Motor neuron (in vitro differentiated cells): Measurements from ENCODE around the gene SUN1. TPM values are rescaled to one million over a fixed set of nuclear protein-coding genes. Genes with fewer than 3 reads are reported as not detected.
"Not testable (repeated sequence)": the region's sequence is repeated elsewhere in the genome, so short reads cannot be mapped to it uniquely, and the experiment has no call there.

ENCODE experiments used
- ATAC-seq, 8 experiments: fragments of 200-7000 bp; cut with Tn5 transposase; replicated peaks in 6 of 8; 2 replicates each; pipeline ENCODE4 v1.8.0; 2021; ENCODE audit warnings: mild to moderate bottlenecking in 8 of 8, moderate library complexity in 8 of 8
- H3K27ac ChIP-seq, 2 donors: fragments of 250-450 bp; sonication (Bioruptor Pico); 2 replicates each; pipeline ENCODE4 v1.9.0; 2021; ENCODE audit warnings: antibody characterized with exemption in 2 of 2, mild to moderate bottlenecking in 2 of 2, moderate library complexity in 1 of 2
- H3K4me1 ChIP-seq, 2 donors: fragments of 250-450 bp; sonication (Bioruptor Pico); replicated peaks in 1 of 2; 2 replicates each; pipeline ENCODE4 v1.6.1; 2021; ENCODE audit warnings: antibody characterized with exemption in 2 of 2, mild to moderate bottlenecking in 2 of 2, moderate library complexity in 1 of 2
- H3K4me3 ChIP-seq, 5 donors: fragments of 250-450 bp; sonication (Bioruptor Pico); 2 replicates each; pipeline ENCODE4 v1.9.0; 2021; ENCODE audit warnings: antibody characterized with exemption in 5 of 5, mild to moderate bottlenecking in 5 of 5, moderate library complexity in 4 of 5
- WGBS, 10 experiments: fragments of 450-650 bp; shearing (Covaris generic); methylation state at CpG; one replicate each; pipeline ENCODE4 v1.0.0; 2022; 5-methylcytosine and 5-hydroxymethylcytosine counted together
- in situ Hi-C, 9 experiments: fragments of 400-800 bp; cut with MboI; loops; one replicate each; pipeline ENCODE4 v1.15.0; 2021; ENCODE audit warnings: low sequenced_read_pairs in 9 of 9, low pct_unique_long_range_greater_than_20kb in 2 of 9; ENCODE audit not compliant: unreplicated experiment in 9 of 9
- total RNA-seq, 8 experiments: library from RNA; unstranded; fragments of 300-600 nt; gene quantifications; 2 replicates each; pipeline versions ENCODE4 v1.2.3 to v1.2.4, GENCODE V29; 2022

SUN1 gene
- total RNA-seq, 8 experiments from 2014 or later = 30.8 to 102 (median 53.0) TPM

- 100% methylated on average over 1 to 3 of the region's 14 CpGs; no CpG with 5 or more reads in 7 of the 10 experiments for WGBS, 10 experiments
- in situ Hi-C loops = no loop called here
- H3K27ac ChIP-seq = no peak overlapping the region
- ATAC-seq = no peak
- peaks cover 8 to 9% of the 10 kb centered on the region in 2 donors for H3K4me1 ChIP-seq
- H3K4me3 ChIP-seq = no peak overlapping the region
These were observed 11.8 kb downstream of the SUN1 start for GRCh38 chr7:844043-844442.

GRCh38 chr7:844514-844913, 12.2 kb downstream of the SUN1 start:
- Histone ChIP-seq H3K27ac (no peak overlapping the region), H3K4me3 (no peak overlapping the region), H3K4me1 (peaks cover 8 to 9% of the 10 kb centered on the region in 2 donors)
- in situ Hi-C loops = no loop called here
- ATAC-seq = no peak
- WGBS, 10 experiments = 90 to 100% (median 100%) methylated on average over 1 to 7 of the region's 15 CpGs; no CpG with 5 or more reads in 4 of the 10 experiments

GRCh38 chr7:845091-845490, 12.8 kb downstream of the SUN1 start:
- H3K27ac ChIP-seq = no peak overlapping the region
- H3K4me3 ChIP-seq = no peak overlapping the region
- no peak for ATAC-seq
- 91 to 100% (median 95%) methylated on average over 2 to 18 of the region's 22 CpGs; no CpG with 5 or more reads in 4 of the 10 experiments for WGBS, 10 experiments
- H3K4me1 ChIP-seq = peaks cover 8 to 9% of the 10 kb centered on the region in 2 donors
- in situ Hi-C loops = no loop called here

- 86 to 100% (median 92%) methylated on average over 1 to 5 of the region's 11 CpGs; no CpG with 5 or more reads in 3 of the 10 experiments for WGBS, 10 experiments
- H3K4me1 ChIP-seq = peaks cover 8 to 9% of the 10 kb centered on the region in 2 donors
- H3K27ac ChIP-seq = no peak overlapping the region
- no peak for ATAC-seq
- no peak overlapping the region for H3K4me3 ChIP-seq
- in situ Hi-C loops = no loop called here
These were observed 13.5 kb downstream of the SUN1 start for GRCh38 chr7:845731-846130.

- ATAC-seq, in situ Hi-C loops, H3K4me1 ChIP-seq, H3K4me3 ChIP-seq, H3K27ac ChIP-seq: not testable (repeated sequence)
- 80 to 100% (median 100%) methylated on average over 1 to 10 of the region's 37 CpGs; no CpG with 5 or more reads in 3 of the 10 experiments for WGBS, 10 experiments
These were observed 14.8 kb downstream of the SUN1 start for GRCh38 chr7:846958-847650.

- in situ Hi-C loops, H3K4me3 ChIP-seq, H3K4me1 ChIP-seq, ATAC-seq, H3K27ac ChIP-seq: not testable (repeated sequence)
- no CpG with 5 or more reads among the region's 28 CpGs for WGBS, 10 experiments
These were observed 15.5 kb downstream of the SUN1 start for GRCh38 chr7:847728-848127.

- H3K4me1 ChIP-seq = no peaks in the 10 kb centered on the region
- in situ Hi-C loops = no loop called here
- ATAC-seq = no peak
- H3K4me3 ChIP-seq = no peak overlapping the region
- no peak overlapping the region for H3K27ac ChIP-seq
- 80 to 100% (median 93%) methylated on average over 1 to 7 of the region's 14 CpGs; no CpG with 5 or more reads in 4 of the 10 experiments for WGBS, 10 experiments
These were observed 16.9 kb downstream of the SUN1 start for GRCh38 chr7:849145-849544.

GRCh38 chr7:849781-850180, 17.5 kb downstream of the SUN1 start:
- WGBS, 10 experiments = 83 to 98% (median 92%) methylated on average over 4 to 14 of the region's 19 CpGs; no CpG with 5 or more reads in 6 of the 10 experiments

GRCh38 chr7:851204-851603, 18.9 kb downstream of the SUN1 start:
- H3K4me3 ChIP-seq = no peak overlapping the region
- no peak for ATAC-seq
- H3K4me1 ChIP-seq = no peaks in the 10 kb centered on the region
- WGBS, 10 experiments = 60 to 100% (median 89%) methylated on average over 1 to 7 of the region's 14 CpGs; no CpG with 5 or more reads in 5 of the 10 experiments
- no peak overlapping the region for H3K27ac ChIP-seq
- in situ Hi-C loops = no loop called here

More at GRCh38 chr7:849781-850180, 17.5 kb downstream of the SUN1 start:
- Histone ChIP-seq H3K27ac (no peak overlapping the region), H3K4me1 (no peaks in the 10 kb centered on the region), H3K4me3 (no peak overlapping the region)
- in situ Hi-C loops = no loop called here
- no peak for ATAC-seq

GRCh38 chr7:853366-854117, 21.3 kb downstream of the SUN1 start:
- Histone ChIP-seq H3K4me1 (no peaks in the 10 kb centered on the region), H3K27ac (no peak overlapping the region), H3K4me3 (no peak overlapping the region)
- whole genome bisulfite sequencing, 10 experiments = 80 to 100% (median 100%) methylated on average over 1 to 5 of the region's 33 CpGs; no CpG with 5 or more reads in 5 of the 10 experiments
- no peak for ATAC-seq
- in situ Hi-C loops = no loop called here

GRCh38 chr7:854118-854775, 22.0 kb downstream of the SUN1 start:
- no peak for ATAC-seq
- no peak overlapping the region for H3K27ac ChIP-seq
- no peak overlapping the region for H3K4me3 ChIP-seq
- H3K4me1 ChIP-seq = peaks cover 4% of the 10 kb centered on the region in 2 donors
- in situ Hi-C loops = no loop called here
- 87 to 100% (median 100%) methylated on average over 1 to 12 of the region's 32 CpGs; no CpG with 5 or more reads in 2 of the 10 experiments for WGBS, 10 experiments

- Histone ChIP-seq H3K27ac (no peak overlapping the region), H3K4me1 (peaks cover 4% of the 10 kb centered on the region in 2 donors), H3K4me3 (no peak overlapping the region)
- peak in 2 of 8 experiments; percentile 12 to 24 for ATAC-seq
- 86 to 100% (median 100%) methylated on average over 1 to 9 of the region's 29 CpGs; no CpG with 5 or more reads in 5 of the 10 experiments for WGBS, 10 experiments
- in situ Hi-C loops = no loop called here
These were observed 23.6 kb downstream of the SUN1 start for GRCh38 chr7:855686-856369.
